Heart right ventricle (tissue), 16 donors: ENCODE data around the gene PWWP2B. TPM values are rescaled to one million over a fixed set of nuclear protein-coding genes. Genes with fewer than 3 reads are reported as not detected.
A peak's percentile ranks its signal among the peaks of the same experiment; 100 is the strongest.

ENCODE experiments used
- ATAC-seq, 8 donors: fragments of 200-7000 bp; cut with Tn5 transposase; one replicate each; pipeline ENCODE4 v1.9.1; 2020; ENCODE audit warnings: mild to moderate bottlenecking in 8 of 8, moderate library complexity in 8 of 8, moderate number of reproducible peaks in 1 of 8
- DNase-seq, 2 donors: peaks; one replicate each; pipeline ENCODE4 v3.0.0-alpha.2; 2020
- H3K27ac ChIP-seq, 10 donors: fragments of 200-600 bp; sonication (generic) in 2 of 10; one replicate each; pipeline versions ENCODE4 v1.5.0 to v1.8.0; 2020 to 2022; ENCODE audit warnings: mild to moderate bottlenecking in 3 of 10
- H3K27me3 ChIP-seq, 7 donors: fragments of 200-600 bp; one replicate each; pipeline ENCODE4 v1.8.0; 2021 to 2022; ENCODE audit warnings: mild to moderate bottlenecking in 2 of 7
- H3K36me3 ChIP-seq, 9 donors: fragments of 200-600 bp; sonication (generic) in 1 of 9; one replicate each; pipeline versions ENCODE4 v1.5.0 to v1.8.0; 2020 to 2022; ENCODE audit warnings: mild to moderate bottlenecking in 2 of 9
- H3K4me1 ChIP-seq, 9 donors: fragments of 200-600 bp; sonication (generic) in 1 of 9; one replicate each; pipeline versions ENCODE4 v1.5.0 to v1.8.0; 2020 to 2022; ENCODE audit warnings: mild to moderate bottlenecking in 4 of 9
- H3K4me3 ChIP-seq, 10 donors: fragments of 200-600 bp; sonication (generic) in 2 of 10; one replicate each; pipeline versions ENCODE4 v1.5.0 to v1.8.0; 2020 to 2022; ENCODE audit warnings: mild to moderate bottlenecking in 7 of 10, moderate library complexity in 2 of 10
- H3K9me3 ChIP-seq, 11 donors: fragments of 200-600 bp in 10 of 11; sonication (generic) in 2 of 11; one replicate each; pipeline versions ENCODE4 v1.5.0 to v1.8.0; 2013 to 2022; ENCODE audit warnings: mild to moderate bottlenecking in 2 of 11, control low read depth in 1 of 11, moderate library complexity in 1 of 11
- CTCF ChIP-seq, 9 donors: fragments of 200-600 bp; sonication (generic) in 2 of 9; IDR thresholded peaks; one replicate each; pipeline versions ENCODE4 v1.5.0 to v1.8.0; 2021 to 2022; ENCODE audit warnings: antibody characterized with exemption in 9 of 9, mild to moderate bottlenecking in 5 of 9, moderate library complexity in 1 of 9
- WGBS, 2 donors: extraction: QIAGEN DNeasy Blood & Tissue Kit; methylation state at CpG; one replicate each; pipeline ENCODE4 v1.1.7; 2013; ENCODE audit warnings: inconsistent platforms in 1 of 2; 5-methylcytosine and 5-hydroxymethylcytosine counted together
- intact Hi-C, 10 donors: fragments of 100-400 bp; cut with DNase I; formaldehyde crosslinking; loops; one replicate each; pipeline versions ENCODE4 v1.11.1 to v1.14.2; 2022
- polyA plus RNA-seq, 2 donors: library from polyadenylated mRNA; stranded (reverse); fragments of 200-250 nt; gene quantifications; one replicate each; pipeline ENCODE4 v1.2.3, GENCODE V29; 2013
- total RNA-seq, 10 donors: library from RNA; stranded (reverse); fragmentation: NEBNext Ultra II Directional in 3 of 10; extraction: Animal tissue kit (Norgen Biotek cat#: 25700) in 3 of 10; gene quantifications; one replicate each; pipeline versions ENCODE4 v1.2.1 to v1.2.4, GENCODE V29; 2021 to 2023
- donor health status: Arrhythmogenic right ventricular cardiomyopathy.
- donor health status: ischemic (EF 13 %, LVEDD 7.1; RV severe dilation, severe dysfunction).
- donor health status: healthy with polysubstance abuse.
- donor health status: DM: no; HTN: yes; CAD: no.
- donor health status: DM: no; HTN: no; CAD: no.
- donor health status: ischemic (EF 25% LVEDD 6.9; RV normal size, moderate dysfunction).
- donor health status: ischemic (EF 25% LVEDD 5.7; RV mildly dilated, moderate dysfunction).
- donor health status: healthy.
- donor health status: DM: yes; HTN: yes; CAD: no.
- donor health status: Ischemic cardiomyopathy.
- donor health status: ischemic (EF 35%, LVEDD 5.7; RV mildly dilated, moderate dysfunction).
- donor health status: nonischemic (EF 11% LVEDD 7.7; RV severe dilation, severe dysfunction).
- donor health status: DM: yes; HTN: yes; CAD: no.
- donor health status: PGD.
- donor health status: ischemic (EF 29% LVEDD 5.4; RV normal size, mild dysfunction).
- donor health status: nonischemic (EF 23%, LVEDD 6.1; RV moderate dilation, normal function).

Gene PWWP2B
- total and polyA plus RNA-seq, 12 donors = 11.1 to 21.3 (median 15.0) TPM

- Histone ChIP-seq H3K36me3 (no peaks in the 10 kb centered on the region), H3K4me1 (peaks cover 0 to 18% (median 0%) of the 10 kb centered on the region in 9 donors), H3K27ac (no peak overlapping the region), H3K4me3 (no peak overlapping the region), H3K27me3 (no peaks in the 10 kb centered on the region), H3K9me3 (no peaks in the 10 kb centered on the region)
- intact Hi-C loops = no loop called here
- TF ChIP-seq CTCF (IDR thresholded peaks at IDR 0.05) = no peak
- no peak for ATAC-seq
- 88 to 90% methylated on average over 25 of the region's 25 CpGs for WGBS, 2 donors
- DNase-seq = no peak
These were observed 44.0 kb downstream of the PWWP2B start for GRCh38 chr10:132440791-132441565.

GRCh38 chr10:132441818-132442524 lies 45.0 kb downstream of the PWWP2B start:
- no peak for TF ChIP-seq CTCF (IDR thresholded peaks at IDR 0.05)
- no peak for DNase-seq
- no peak for ATAC-seq
- intact Hi-C loops = no loop called here
- Histone ChIP-seq H3K4me1 (peaks cover 0 to 27% (median 5%) of the 10 kb centered on the region in 9 donors), H3K27ac (no peak overlapping the region), H3K36me3 (no peaks in the 10 kb centered on the region), H3K4me3 (no peak overlapping the region), H3K9me3 (no peaks in the 10 kb centered on the region), H3K27me3 (no peaks in the 10 kb centered on the region)
- WGBS, 2 donors = 90 to 93% methylated on average over 22 of the region's 22 CpGs

- no peak overlapping the region for H3K27ac ChIP-seq
- DNase-seq = no peak
- H3K4me3 ChIP-seq = no peak overlapping the region
- intact Hi-C loops = no loop called here
- ATAC-seq = no peak
- no peaks in the 10 kb centered on the region for H3K9me3 ChIP-seq
- 82 to 86% methylated on average over 10 of the region's 10 CpGs for WGBS, 2 donors
- H3K36me3 ChIP-seq = no peaks in the 10 kb centered on the region
- H3K4me1 ChIP-seq = peaks cover 0 to 34% (median 10%) of the 10 kb centered on the region in 9 donors
- no peak for TF ChIP-seq CTCF (IDR thresholded peaks at IDR 0.05)
- H3K27me3 ChIP-seq = no peaks in the 10 kb centered on the region
These were observed 45.6 kb downstream of the PWWP2B start for GRCh38 chr10:132442636-132443035.

GRCh38 chr10:132443605-132443982 lies 46.6 kb downstream of the PWWP2B start:
- no peak for DNase-seq

More at GRCh38 chr10:132443605-132443982, 46.6 kb downstream of the PWWP2B start:
- intact Hi-C loops = no loop called here
- H3K4me1 ChIP-seq = peaks cover 0 to 41% (median 16%) of the 10 kb centered on the region in 9 donors
- TF ChIP-seq CTCF (IDR thresholded peaks at IDR 0.05) = peak in 6 of 9 donors; percentile 25 to 54 (median 37)
- H3K9me3 ChIP-seq = no peaks in the 10 kb centered on the region
- no peaks in the 10 kb centered on the region for H3K27me3 ChIP-seq
- no peak for ATAC-seq
- no peak overlapping the region for H3K4me3 ChIP-seq
- H3K27ac ChIP-seq = no peak overlapping the region
- no peaks in the 10 kb centered on the region for H3K36me3 ChIP-seq
- 47 to 58% methylated on average over 10 of the region's 10 CpGs for WGBS, 2 donors
